WTC11 (cell line): ENCODE data around the gene C11orf52. TPM values are rescaled to one million over a fixed set of nuclear protein-coding genes. Genes with fewer than 3 reads are reported as not detected.

Experiments used
- ATAC-seq: fragments of 200-7000 bp; cut with Tn5 transposase; 2 replicates; pipeline ENCODE4 v1.10.0; 2021; ENCODE audit warnings: mild to moderate bottlenecking, moderate library complexity
- CTCF ChIA-PET: fragments of 300-600 bp; sonication (Branson Sonifier 250); formaldehyde crosslinking; loops from one replicate; lab custom pipeline; 2021; ENCODE audit warnings: antibody characterized with exemption; lab: Charles Lee
- POLR2A ChIA-PET: fragments of 350-600 bp; sonication (Branson Sonifier 250); formaldehyde crosslinking; loops from one replicate; lab custom pipeline; 2021; ENCODE audit warnings: antibody characterized with exemption; lab: Charles Lee
- DNase-seq: peaks from one replicate; pipeline ENCODE4 v3.0.0; 2021; ENCODE audit warnings: low spot score
- H3K27ac Mint-ChIP-seq: 2 replicates; pipeline ENCODE4 v1.8.0; 2021; ENCODE audit warnings: mixed read lengths
- H3K27me3 Mint-ChIP-seq: 2 replicates; pipeline ENCODE4 v1.8.0; 2021; ENCODE audit warnings: low read depth, mild to moderate bottlenecking, moderate library complexity, mixed read lengths
- H3K36me3 Mint-ChIP-seq: 2 replicates; pipeline ENCODE4 v1.8.0; 2021; ENCODE audit warnings: mixed read lengths
- H3K4me1 Mint-ChIP-seq: 2 replicates; pipeline ENCODE4 v1.8.0; 2022; ENCODE audit warnings: mixed read lengths
- H3K4me3 Mint-ChIP-seq: 2 replicates; pipeline ENCODE4 v1.8.0; 2021; ENCODE audit warnings: mild to moderate bottlenecking, moderate library complexity, mixed read lengths
- H3K9me3 Mint-ChIP-seq: 2 replicates; pipeline ENCODE4 v1.8.0; 2021; ENCODE audit warnings: mixed read lengths
- ATF6 ChIP-seq: sonication (generic); formaldehyde crosslinking; IDR thresholded peaks from 2 replicates; pipeline ENCODE4 v1.8.1; 2023; ENCODE audit warnings: mild to moderate bottlenecking, missing genetic modification reagents
- E2F5 ChIP-seq: sonication (generic); formaldehyde crosslinking; IDR thresholded peaks from 2 replicates; pipeline ENCODE4 v1.8.1; 2022; ENCODE audit warnings: mild to moderate bottlenecking, moderate library complexity, missing genetic modification reagents
- ETV6 ChIP-seq: sonication (generic); formaldehyde crosslinking; IDR thresholded peaks from 2 replicates; pipeline ENCODE4 v1.8.1; 2022; ENCODE audit warnings: mild to moderate bottlenecking, missing genetic modification reagents
- FOXP1 ChIP-seq: sonication (generic); formaldehyde crosslinking; IDR thresholded peaks from 2 replicates; pipeline ENCODE4 v1.8.0; 2022; ENCODE audit warnings: missing genetic modification reagents, mild to moderate bottlenecking, moderate library complexity, borderline replicate concordance
- HMGXB4 ChIP-seq: sonication (generic); formaldehyde crosslinking; IDR thresholded peaks from 2 replicates; pipeline ENCODE4 v1.8.1; 2023; ENCODE audit warnings: mild to moderate bottlenecking, moderate library complexity, missing genetic modification reagents
- MAX ChIP-seq: sonication (generic); formaldehyde crosslinking; IDR thresholded peaks from 2 replicates; pipeline ENCODE4 v1.8.0; 2022; ENCODE audit warnings: mild to moderate bottlenecking, missing genetic modification reagents
- NFYB ChIP-seq: sonication (generic); formaldehyde crosslinking; conservative IDR thresholded peaks from 2 replicates; pipeline ENCODE4 v1.8.0; 2022; ENCODE audit warnings: low read depth, missing genetic modification reagents
- OVOL2 ChIP-seq: fragments of 250-450 bp; sonication (Bioruptor Pico); IDR thresholded peaks from 2 replicates; pipeline ENCODE4 v1.9.0; 2021; ENCODE audit warnings: mild to moderate bottlenecking, borderline replicate concordance
- SP1 ChIP-seq: sonication (generic); formaldehyde crosslinking; conservative IDR thresholded peaks from 2 replicates; pipeline ENCODE4 v1.8.1; 2022; ENCODE audit warnings: missing genetic modification reagents
- TCF7 ChIP-seq: sonication (generic); formaldehyde crosslinking; IDR thresholded peaks from 2 replicates; pipeline ENCODE4 v1.8.0; 2022; ENCODE audit warnings: mild to moderate bottlenecking, low read depth, missing genetic modification reagents, moderate library complexity
- TEAD1 ChIP-seq: sonication (generic); formaldehyde crosslinking; IDR thresholded peaks from 2 replicates; pipeline ENCODE4 v1.8.0; 2022; ENCODE audit warnings: mild to moderate bottlenecking, missing genetic modification reagents
- ZMAT4 ChIP-seq: fragments of 250-450 bp; sonication (Bioruptor Pico); IDR thresholded peaks from 2 replicates; pipeline ENCODE4 v1.9.0; 2021; ENCODE audit warnings: mild to moderate bottlenecking
- ZNF219 ChIP-seq: sonication (generic); formaldehyde crosslinking; IDR thresholded peaks from 2 replicates; pipeline ENCODE4 v1.8.0; 2023; ENCODE audit warnings: missing genetic modification reagents, mild to moderate bottlenecking, borderline replicate concordance
- ZNF232 ChIP-seq: sonication (generic); formaldehyde crosslinking; IDR thresholded peaks from 2 replicates; pipeline ENCODE4 v1.8.0; 2022; ENCODE audit warnings: mild to moderate bottlenecking, missing genetic modification reagents
- ZNF416 ChIP-seq: fragments of 250-450 bp; sonication (Bioruptor Pico); IDR thresholded peaks from 2 replicates; pipeline ENCODE4 v1.9.0; 2021; ENCODE audit warnings: mild to moderate bottlenecking, inconsistent platforms
- ZNF671 ChIP-seq: fragments of 250-450 bp; sonication (Bioruptor Pico); IDR thresholded peaks from 2 replicates; pipeline ENCODE4 v1.8.0; 2021; ENCODE audit warnings: mild to moderate bottlenecking
- total RNA-seq: library from RNA; stranded (reverse); gene quantifications from 3 replicates; pipeline ENCODE4 v1.2.3, GENCODE V29; 2021
- TF ChIP-seq, protein P1 (sequence below): sonication (generic); formaldehyde crosslinking; IDR thresholded peaks from 2 replicates; pipeline ENCODE4 v1.8.1; 2022; ENCODE audit warnings: mild to moderate bottlenecking, missing genetic modification reagents, moderate library complexity, borderline replicate concordance
- TF ChIP-seq, protein P2 (sequence below): sonication (generic); formaldehyde crosslinking; IDR thresholded peaks from 2 replicates; pipeline ENCODE4 v1.8.0; 2023; ENCODE audit warnings: missing genetic modification reagents
- TF ChIP-seq, protein P3 (sequence below): sonication (generic); formaldehyde crosslinking; IDR thresholded peaks from 2 replicates; pipeline ENCODE4 v1.8.0; 2022; ENCODE audit warnings: mild to moderate bottlenecking, missing genetic modification reagents
- TF ChIP-seq, protein P4 (sequence below): sonication (generic); formaldehyde crosslinking; IDR thresholded peaks from 2 replicates; pipeline ENCODE4 v1.8.0; 2022; ENCODE audit warnings: mild to moderate bottlenecking, missing genetic modification reagents

Gene C11orf52
- total RNA-seq, 1 experiment from 2014 or later = 2.1 TPM

GRCh38 chr11:111923951-111924350, 5.2 kb downstream of the C11orf52 start (continued):
- TF ChIP-seq SP1 (CRISPR knock-in tag) = no peak
- TF ChIP-seq FOXP1 (CRISPR knock-in tag) = no peak
- TF ChIP-seq ATF6 (CRISPR knock-in tag) = no peak
- TF ChIP-seq, protein P1, sequence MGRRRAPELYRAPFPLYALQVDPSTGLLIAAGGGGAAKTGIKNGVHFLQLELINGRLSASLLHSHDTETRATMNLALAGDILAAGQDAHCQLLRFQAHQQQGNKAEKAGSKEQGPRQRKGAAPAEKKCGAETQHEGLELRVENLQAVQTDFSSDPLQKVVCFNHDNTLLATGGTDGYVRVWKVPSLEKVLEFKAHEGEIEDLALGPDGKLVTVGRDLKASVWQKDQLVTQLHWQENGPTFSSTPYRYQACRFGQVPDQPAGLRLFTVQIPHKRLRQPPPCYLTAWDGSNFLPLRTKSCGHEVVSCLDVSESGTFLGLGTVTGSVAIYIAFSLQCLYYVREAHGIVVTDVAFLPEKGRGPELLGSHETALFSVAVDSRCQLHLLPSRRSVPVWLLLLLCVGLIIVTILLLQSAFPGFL (CRISPR knock-in tag) = no peak
- no peak for TF ChIP-seq TCF7 (CRISPR knock-in tag)
- TF ChIP-seq, all 79 proteins: peak for 0

- ATAC-seq = no peak
- CTCF ChIA-PET = interaction anchor here (1.2 to 2.9 kb wide), 11 partner anchors 10 to 84 kb away, joined by 3 to 67 read pairs (median 10); partner anchors contain the start of genes ALG9, CRYAB and DIXDC1
- H3K4me3 Mint-ChIP-seq = peak overlapping the region; percentile 69
- no peaks in the 10 kb centered on the region for H3K9me3 Mint-ChIP-seq
- TF ChIP-seq ETV6 = no peak
- TF ChIP-seq OVOL2 (CRISPR knock-in tag) = no peak
- TF ChIP-seq, protein P2, sequence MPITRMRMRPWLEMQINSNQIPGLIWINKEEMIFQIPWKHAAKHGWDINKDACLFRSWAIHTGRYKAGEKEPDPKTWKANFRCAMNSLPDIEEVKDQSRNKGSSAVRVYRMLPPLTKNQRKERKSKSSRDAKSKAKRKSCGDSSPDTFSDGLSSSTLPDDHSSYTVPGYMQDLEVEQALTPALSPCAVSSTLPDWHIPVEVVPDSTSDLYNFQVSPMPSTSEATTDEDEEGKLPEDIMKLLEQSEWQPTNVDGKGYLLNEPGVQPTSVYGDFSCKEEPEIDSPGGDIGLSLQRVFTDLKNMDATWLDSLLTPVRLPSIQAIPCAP (CRISPR knock-in tag) = no peak
- TF ChIP-seq ZNF671 (CRISPR knock-in tag) = no peak
- TF ChIP-seq ZNF232 = no peak
- TF ChIP-seq, protein P3, sequence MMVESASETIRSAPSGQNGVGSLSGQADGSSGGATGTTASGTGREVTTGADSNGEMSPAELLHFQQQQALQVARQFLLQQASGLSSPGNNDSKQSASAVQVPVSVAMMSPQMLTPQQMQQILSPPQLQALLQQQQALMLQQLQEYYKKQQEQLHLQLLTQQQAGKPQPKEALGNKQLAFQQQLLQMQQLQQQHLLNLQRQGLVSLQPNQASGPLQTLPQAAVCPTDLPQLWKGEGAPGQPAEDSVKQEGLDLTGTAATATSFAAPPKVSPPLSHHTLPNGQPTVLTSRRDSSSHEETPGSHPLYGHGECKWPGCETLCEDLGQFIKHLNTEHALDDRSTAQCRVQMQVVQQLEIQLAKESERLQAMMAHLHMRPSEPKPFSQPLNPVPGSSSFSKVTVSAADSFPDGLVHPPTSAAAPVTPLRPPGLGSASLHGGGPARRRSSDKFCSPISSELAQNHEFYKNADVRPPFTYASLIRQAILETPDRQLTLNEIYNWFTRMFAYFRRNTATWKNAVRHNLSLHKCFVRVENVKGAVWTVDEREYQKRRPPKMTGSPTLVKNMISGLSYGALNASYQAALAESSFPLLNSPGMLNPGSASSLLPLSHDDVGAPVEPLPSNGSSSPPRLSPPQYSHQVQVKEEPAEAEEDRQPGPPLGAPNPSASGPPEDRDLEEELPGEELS = no peak
- no peak for TF ChIP-seq ZMAT4 (CRISPR knock-in tag)
- TF ChIP-seq, all 79 proteins: peak for 0
- POLR2A ChIA-PET = interaction anchor here (1.3 to 2.6 kb wide), 6 partner anchors 8 to 160 kb away, joined by 6 to 21 read pairs (median 14); partner anchors contain the start of genes ALG9, C11orf52, CRYAB and DIXDC1
- Mint-ChIP-seq H3K36me3 (no peaks in the 10 kb centered on the region), H3K4me1 (peaks cover 28% of the 10 kb centered on the region), H3K27me3 (no peaks in the 10 kb centered on the region), H3K27ac (peak overlapping the region; percentile 62)
- DNase-seq = no peak
Measured at GRCh38 chr11:111925953-111926352, 7.2 kb downstream of the C11orf52 start.

DNA sequence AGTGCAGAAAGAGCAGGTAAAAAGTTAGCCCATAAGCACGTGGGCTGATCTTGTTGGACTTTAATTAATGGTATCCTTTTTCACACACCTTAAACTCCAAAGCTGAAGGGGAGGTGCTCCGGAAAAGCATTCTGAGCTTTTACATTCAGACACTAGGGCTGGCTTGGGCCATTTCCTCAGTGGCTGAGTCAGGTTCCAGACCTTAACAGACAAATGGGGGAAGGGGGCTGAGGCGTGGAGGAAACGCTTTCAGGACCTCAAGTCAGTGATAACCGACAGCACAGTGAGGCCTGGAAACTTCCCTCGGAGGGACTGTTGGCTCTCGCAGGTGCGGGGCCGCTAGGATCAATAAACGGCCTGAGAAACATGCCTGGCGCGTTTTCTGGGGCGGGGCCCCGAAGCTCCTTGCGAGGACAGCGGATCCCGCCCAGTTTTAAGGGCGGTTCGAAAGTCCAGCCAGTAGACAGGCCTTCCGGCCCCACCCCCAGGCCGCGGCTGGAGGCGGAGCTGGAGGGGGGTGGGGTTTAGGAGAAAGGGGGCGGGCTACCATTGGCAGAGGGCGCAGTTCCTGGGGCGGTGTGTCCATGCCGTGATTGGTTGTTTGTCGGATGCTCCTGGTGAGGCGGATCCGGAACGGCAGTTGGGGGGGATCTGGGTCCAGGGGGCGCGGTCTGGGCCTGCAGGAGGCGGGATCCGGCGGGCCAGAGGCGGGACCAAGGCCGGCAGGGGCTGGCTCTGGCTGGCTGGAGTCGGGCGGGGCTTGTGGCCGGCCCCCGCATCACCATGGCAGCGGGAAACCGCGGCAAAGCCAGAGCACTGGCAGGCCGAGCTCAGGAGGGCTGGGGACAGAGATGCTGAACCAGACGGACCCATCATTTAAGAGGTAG, 8.0 kb downstream of the C11orf52 start:
- H3K27ac Mint-ChIP-seq = peak overlapping the region; percentile 96
- peak overlapping the region; percentile 74 for H3K4me3 Mint-ChIP-seq
- ChIA-PET POLR2A (interaction anchor here (0.7 to 2.6 kb wide), 11 partner anchors 8 to 160 kb away, joined by 3 to 21 read pairs (median 7); partner anchors contain the start of genes ALG9, C11orf52, CRYAB and DIXDC1), CTCF (interaction anchor here (0.5 to 2.9 kb wide), 28 partner anchors 8 to 412 kb away, joined by 3 to 67 read pairs (median 4); partner anchors contain the start of genes ALG9, BCO2, C11orf52 and CFAP68)
- no peaks in the 10 kb centered on the region for H3K9me3 Mint-ChIP-seq
- DNase-seq = peak; percentile 97
- H3K4me1 Mint-ChIP-seq = peaks cover 28% of the 10 kb centered on the region
- peak; percentile 94 for ATAC-seq
- H3K27me3 Mint-ChIP-seq = no peaks in the 10 kb centered on the region
- H3K36me3 Mint-ChIP-seq = no peaks in the 10 kb centered on the region
- TF ChIP-seq E2F5 (CRISPR knock-in tag) (peak; percentile 68), MAX (CRISPR knock-in tag) (0 out of 2 replicates have a peak, but pooled peaks have one; percentile 48), NFYB (CRISPR knock-in tag) (peak; percentile 54), ZNF416 (no peak), SP1 (CRISPR knock-in tag) (peak; percentile 85), ZNF219 (CRISPR knock-in tag) (no peak), HMGXB4 (CRISPR knock-in tag) (no peak), TEAD1 (CRISPR knock-in tag) (peak; percentile 18; the same call in 1 of the 2 replicates)
- TF ChIP-seq, protein P4, sequence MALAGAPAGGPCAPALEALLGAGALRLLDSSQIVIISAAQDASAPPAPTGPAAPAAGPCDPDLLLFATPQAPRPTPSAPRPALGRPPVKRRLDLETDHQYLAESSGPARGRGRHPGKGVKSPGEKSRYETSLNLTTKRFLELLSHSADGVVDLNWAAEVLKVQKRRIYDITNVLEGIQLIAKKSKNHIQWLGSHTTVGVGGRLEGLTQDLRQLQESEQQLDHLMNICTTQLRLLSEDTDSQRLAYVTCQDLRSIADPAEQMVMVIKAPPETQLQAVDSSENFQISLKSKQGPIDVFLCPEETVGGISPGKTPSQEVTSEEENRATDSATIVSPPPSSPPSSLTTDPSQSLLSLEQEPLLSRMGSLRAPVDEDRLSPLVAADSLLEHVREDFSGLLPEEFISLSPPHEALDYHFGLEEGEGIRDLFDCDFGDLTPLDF (CRISPR knock-in tag) = no peak
